Smooth muscle cell (in vitro differentiated cells): Measurements from ENCODE around the gene B3GNT5. TPM values are rescaled to one million over a fixed set of nuclear protein-coding genes. Genes with fewer than 3 reads are reported as not detected.

Experiments
- DNase-seq: peaks from one replicate; lab custom pipeline; 2025; ENCODE audit not compliant: unreplicated experiment; lab: John Stamatoyannopoulos, UW
- H2AFZ ChIP-seq: fragments of 200-600 bp; sonication (generic); 2 replicates; pipeline ENCODE4 v1.6.0; 2016; ENCODE audit warnings: antibody characterized with exemption, low read depth, mild to moderate bottlenecking
- H3F3A ChIP-seq: fragments of 200-600 bp; sonication (generic); 2 replicates; pipeline ENCODE4 v1.6.0; 2017; ENCODE audit warnings: antibody characterized with exemption, low read depth
- H3K27ac ChIP-seq: fragments of 200-600 bp; sonication (generic); 2 replicates; pipeline ENCODE4 v1.5.1; 2016; ENCODE audit warnings: low read depth, mild to moderate bottlenecking
- H3K27me3 ChIP-seq: fragments of 200-600 bp; sonication (generic); 2 replicates; pipeline ENCODE4 v1.6.1; 2016; ENCODE audit warnings: low read depth, mild to moderate bottlenecking
- H3K36me3 ChIP-seq: fragments of 200-600 bp; sonication (generic); 2 replicates; pipeline ENCODE4 v1.5.1; 2016; ENCODE audit warnings: low read depth
- H3K4me1 ChIP-seq: fragments of 200-600 bp; sonication (generic); 2 replicates; pipeline ENCODE4 v1.5.1; 2016; ENCODE audit warnings: low read depth
- H3K4me2 ChIP-seq: fragments of 200-600 bp; sonication (generic); 2 replicates; pipeline ENCODE4 v1.6.0; 2016; ENCODE audit warnings: mild to moderate bottlenecking
- H3K4me3 ChIP-seq: fragments of 200-600 bp; sonication (generic); 2 replicates; pipeline ENCODE4 v1.5.1; 2016; ENCODE audit warnings: mild to moderate bottlenecking
- H3K79me2 ChIP-seq: fragments of 200-600 bp; sonication (generic); 2 replicates; pipeline ENCODE4 v1.6.0; 2016; ENCODE audit warnings: low read depth, mild to moderate bottlenecking
- H3K9ac ChIP-seq: fragments of 200-600 bp; sonication (generic); 2 replicates; pipeline ENCODE4 v1.6.0; 2016; ENCODE audit warnings: low read depth
- H3K9me3 ChIP-seq: fragments of 200-600 bp; sonication (generic); replicated peaks from 2 replicates; pipeline ENCODE4 v1.5.1; 2016; ENCODE audit warnings: low read depth
- H4K20me1 ChIP-seq: fragments of 200-600 bp; sonication (generic); 2 replicates; pipeline ENCODE4 v1.6.0; 2016; ENCODE audit warnings: low read depth
- CTCF ChIP-seq: fragments of 200-600 bp; sonication (generic); IDR thresholded peaks from 2 replicates; pipeline ENCODE4 v1.5.1; 2017; ENCODE audit warnings: borderline replicate concordance, mild to moderate bottlenecking, antibody characterized with exemption; ENCODE audit not compliant: insufficient read depth, poor library complexity, severe bottlenecking
- WGBS: methylation state at CpG from one replicate; pipeline ENCODE4 v1.1.7; 2016; ENCODE audit warnings: low lambda C conversion rate; 5-methylcytosine and 5-hydroxymethylcytosine counted together
- polyA plus RNA-seq: library from polyadenylated mRNA; unstranded; fragments of >200 nt; fragmentation: Nextera tagmentation; extraction: Ambion mirVana; gene quantifications from 2 replicates; pipeline ENCODE4 v1.2.1, GENCODE V29; 2016
- total RNA-seq: library from RNA; depleted of rRNA; stranded (reverse); fragments of >200 nt; gene quantifications from 2 replicates; pipeline ENCODE4 v1.2.3, GENCODE V29; 2014

The B3GNT5 gene
- total and polyA plus RNA-seq, 2 experiments from 2014 or later, result 7.2 to 11.5 TPM

- no peak overlapping the region for H3K4me3 ChIP-seq
- H3K79me2 ChIP-seq, result no peaks in the 10 kb centered on the region
- no peaks in the 10 kb centered on the region for H3K36me3 ChIP-seq
- H3K27ac ChIP-seq, result no peak overlapping the region
- H3K4me1 ChIP-seq, result no peaks in the 10 kb centered on the region
- no peaks in the 10 kb centered on the region for H3F3A ChIP-seq
- no peaks in the 10 kb centered on the region for H4K20me1 ChIP-seq
- DNase-seq, result no peak
- H3K4me2 ChIP-seq, result no peak overlapping the region
- no peak overlapping the region for H2AFZ ChIP-seq
- no peaks in the 10 kb centered on the region for H3K9me3 ChIP-seq
- no peak for TF ChIP-seq CTCF
- 85% methylated on average over 4 of the region's 4 CpGs for WGBS
- H3K9ac ChIP-seq, result no peak overlapping the region
- H3K27me3 ChIP-seq, result no peaks in the 10 kb centered on the region
These were observed 37.4 kb upstream of the B3GNT5 start for GRCh38 chr3:183215591-183216202.

- TF ChIP-seq CTCF, result no peak
- H3K27ac ChIP-seq, result no peak overlapping the region
- no peaks in the 10 kb centered on the region for H3K4me1 ChIP-seq
- H3K9ac ChIP-seq, result no peak overlapping the region
- no peaks in the 10 kb centered on the region for H3K79me2 ChIP-seq
- no peak overlapping the region for H3K4me2 ChIP-seq
- no peak overlapping the region for H3K4me3 ChIP-seq
- 92% methylated on average over 9 of the region's 9 CpGs for WGBS
- DNase-seq, result no peak
- H3F3A ChIP-seq, result no peaks in the 10 kb centered on the region
- H3K9me3 ChIP-seq, result no peaks in the 10 kb centered on the region
- H2AFZ ChIP-seq, result no peak overlapping the region
- H3K36me3 ChIP-seq, result no peaks in the 10 kb centered on the region
- H3K27me3 ChIP-seq, result no peaks in the 10 kb centered on the region
- no peaks in the 10 kb centered on the region for H4K20me1 ChIP-seq
These were observed 35.3 kb upstream of the B3GNT5 start for GRCh38 chr3:183217548-183218332.

GRCh38 chr3:183218826-183219225 is 34.2 kb upstream of the B3GNT5 start:
- Histone ChIP-seq H3F3A (no peaks in the 10 kb centered on the region), H3K27me3 (no peaks in the 10 kb centered on the region), H4K20me1 (no peaks in the 10 kb centered on the region), H3K4me3 (no peak overlapping the region), H3K4me1 (no peaks in the 10 kb centered on the region), H2AFZ (no peak overlapping the region), H3K36me3 (no peaks in the 10 kb centered on the region), H3K4me2 (no peak overlapping the region), H3K9ac (no peak overlapping the region), H3K27ac (no peak overlapping the region), H3K79me2 (no peaks in the 10 kb centered on the region), H3K9me3 (no peaks in the 10 kb centered on the region)
- no peak for DNase-seq
- no peak for TF ChIP-seq CTCF
- 97% methylated on average over 2 of the region's 2 CpGs for WGBS
